ENCODE measurements around the gene NEUROD2.

GRCh38 chr17:39634384-39634871 lies 26.7 kb upstream of the NEUROD2 start:
- no peak for TF ChIP-seq TAF1 (IDR thresholded peaks at IDR 0.05; ENCODE audit: borderline replicate concordance, low read depth, low read length)
- no peak for TF ChIP-seq POLR2AphosphoS5 (IDR thresholded peaks at IDR 0.05; ENCODE audit: low read depth, low read length)
- no peak for TF ChIP-seq POLR2A (IDR thresholded peaks at IDR 0.05; ENCODE audit: low read depth, low read length)

All from GM12892 (cell line).